Lower leg skin (tissue), 4 donors: ENCODE measurements around the gene AKT2. TPM values are rescaled to one million over a fixed set of nuclear protein-coding genes. Genes with fewer than 3 reads are reported as not detected.

Experiments used
- DNase-seq, 2 donors: peaks; one replicate each; pipeline ENCODE4 v3.0.0-alpha.2; 2019; ENCODE audit warnings: low spot score in 2 of 2
- H3K4me3 ChIP-seq: fragments of 200-600 bp; sonication (generic); 2 replicates; pipeline ENCODE4 v1.5.1; 2017; ENCODE audit warnings: mild to moderate bottlenecking, low read depth; ENCODE audit not compliant: poor library complexity, severe bottlenecking
- POLR2A ChIP-seq, 2 donors: fragments of 450-650 bp; IDR thresholded peaks; one replicate each; pipeline ENCODE4 v1.6.1; 2016 to 2017; ENCODE audit warnings: antibody characterized with exemption in 2 of 2, mild to moderate bottlenecking in 1 of 2, moderate library complexity in 1 of 2
- WGBS, 2 donors: methylation state at CpG; one replicate each; pipeline ENCODE4 v1.1.5; 2018; 5-methylcytosine and 5-hydroxymethylcytosine counted together
- intact Hi-C: fragments of 100-400 bp; cut with DNase I; formaldehyde crosslinking; loops from one replicate; pipeline ENCODE4 v1.15.0; 2023; ENCODE audit warnings: low total_unique reads
- total RNA-seq, 4 donors: library from RNA; depleted of rRNA; stranded (reverse); fragments of >200 nt; gene quantifications; one replicate each; pipeline ENCODE4 v1.1.0, GENCODE V29; 2016
- TF ChIP-seq, protein P1 (sequence below), 3 donors: fragments of 450-650 bp; IDR thresholded peaks; one replicate each; pipeline ENCODE4 v1.5.1; 2016; ENCODE audit warnings: antibody characterized with exemption in 3 of 3, mild to moderate bottlenecking in 3 of 3, moderate library complexity in 2 of 3

Gene AKT2
- total RNA-seq, 4 donors from 2014 or later: 71.1 to 129 (median 82.2) TPM

DNA sequence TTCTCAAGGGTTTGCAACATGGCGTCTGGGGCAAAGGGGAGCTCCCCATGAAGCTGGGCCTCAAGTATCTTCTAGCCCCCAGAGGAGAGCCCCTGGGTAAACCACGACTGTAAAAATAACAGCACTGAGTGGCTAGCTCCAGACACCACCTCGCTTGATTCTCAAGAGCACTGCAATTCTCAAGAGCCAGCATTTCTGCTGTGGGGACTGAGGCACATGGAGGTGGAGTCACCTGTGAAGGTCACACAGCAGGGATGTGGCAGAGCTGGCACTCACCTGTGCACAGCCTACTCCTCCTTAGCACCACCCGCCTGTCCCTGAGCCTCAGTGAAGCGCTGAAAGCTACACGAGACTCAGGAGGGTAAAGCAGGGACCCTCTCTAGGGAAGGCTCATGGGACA lies 38.0 kb downstream of the AKT2 start:
- no peak overlapping the region for H3K4me3 ChIP-seq
- TF ChIP-seq, protein P1, sequence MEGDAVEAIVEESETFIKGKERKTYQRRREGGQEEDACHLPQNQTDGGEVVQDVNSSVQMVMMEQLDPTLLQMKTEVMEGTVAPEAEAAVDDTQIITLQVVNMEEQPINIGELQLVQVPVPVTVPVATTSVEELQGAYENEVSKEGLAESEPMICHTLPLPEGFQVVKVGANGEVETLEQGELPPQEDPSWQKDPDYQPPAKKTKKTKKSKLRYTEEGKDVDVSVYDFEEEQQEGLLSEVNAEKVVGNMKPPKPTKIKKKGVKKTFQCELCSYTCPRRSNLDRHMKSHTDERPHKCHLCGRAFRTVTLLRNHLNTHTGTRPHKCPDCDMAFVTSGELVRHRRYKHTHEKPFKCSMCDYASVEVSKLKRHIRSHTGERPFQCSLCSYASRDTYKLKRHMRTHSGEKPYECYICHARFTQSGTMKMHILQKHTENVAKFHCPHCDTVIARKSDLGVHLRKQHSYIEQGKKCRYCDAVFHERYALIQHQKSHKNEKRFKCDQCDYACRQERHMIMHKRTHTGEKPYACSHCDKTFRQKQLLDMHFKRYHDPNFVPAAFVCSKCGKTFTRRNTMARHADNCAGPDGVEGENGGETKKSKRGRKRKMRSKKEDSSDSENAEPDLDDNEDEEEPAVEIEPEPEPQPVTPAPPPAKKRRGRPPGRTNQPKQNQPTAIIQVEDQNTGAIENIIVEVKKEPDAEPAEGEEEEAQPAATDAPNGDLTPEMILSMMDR (IDR thresholded peaks at IDR 0.05): no peak
- no peak for TF ChIP-seq POLR2A (IDR thresholded peaks at IDR 0.05)
- 79 to 86% methylated on average over 6 of the region's 6 CpGs for WGBS, 2 donors
- intact Hi-C loops: no loop called here
- no peak for DNase-seq

GRCh38 chr19:40246292-40247073 lies 38.7 kb downstream of the AKT2 start:
- WGBS, 2 donors: 87 to 89% methylated on average over 13 to 15 of the region's 16 CpGs
- TF ChIP-seq, protein P1 (IDR thresholded peaks at IDR 0.05): no peak
- no peak for TF ChIP-seq POLR2A (IDR thresholded peaks at IDR 0.05)
- intact Hi-C loops: no loop called here
- no peak overlapping the region for H3K4me3 ChIP-seq
- no peak for DNase-seq

DNA sequence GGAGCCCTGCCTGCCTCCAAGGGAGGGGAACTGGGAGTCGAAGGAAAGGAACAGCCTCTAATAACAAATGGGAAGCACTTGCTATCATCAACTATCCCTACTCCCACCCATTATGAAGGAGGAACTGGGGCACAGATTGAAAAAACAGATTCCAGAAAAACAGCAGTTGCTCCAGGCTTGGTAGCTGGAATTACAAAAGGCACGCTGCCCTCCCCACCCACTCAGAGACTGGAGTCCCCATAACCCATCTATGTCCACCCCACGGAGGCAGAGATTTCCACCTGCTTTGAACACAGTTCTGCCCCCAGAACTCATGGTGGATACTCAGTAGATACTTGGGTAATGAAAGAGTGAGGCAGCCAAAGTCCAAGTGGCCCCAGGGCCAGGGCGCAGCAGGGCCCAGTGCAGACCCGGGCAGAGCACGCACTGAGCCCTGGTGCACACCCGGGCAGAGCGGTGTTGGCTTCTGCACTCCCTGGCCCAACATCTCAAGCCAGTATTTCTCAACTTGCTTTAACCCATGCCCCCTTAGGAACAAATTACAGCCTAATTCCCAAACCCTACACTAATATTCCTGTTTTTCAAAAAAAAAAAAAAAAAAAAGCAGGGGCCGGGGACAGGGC lies 39.5 kb downstream of the AKT2 start:
- 57 to 70% methylated on average over 9 of the region's 9 CpGs for WGBS, 2 donors
- TF ChIP-seq, protein P1 (IDR thresholded peaks at IDR 0.05): no peak
- TF ChIP-seq POLR2A (IDR thresholded peaks at IDR 0.05): no peak
- intact Hi-C loops: no loop called here
- no peak for DNase-seq
- no peak overlapping the region for H3K4me3 ChIP-seq

GRCh38 chr19:40244579-40245317 lies 40.4 kb downstream of the AKT2 start:
- intact Hi-C loops: no loop called here
- 65 to 69% methylated on average over 12 of the region's 12 CpGs for WGBS, 2 donors
- no peak overlapping the region for H3K4me3 ChIP-seq
- no peak for DNase-seq
- TF ChIP-seq, protein P1 (IDR thresholded peaks at IDR 0.05): no peak
- no peak for TF ChIP-seq POLR2A (IDR thresholded peaks at IDR 0.05)

- H3K4me3 ChIP-seq: no peak overlapping the region
- 96 to 97% methylated on average over 2 of the region's 2 CpGs for WGBS, 2 donors
- TF ChIP-seq, protein P1 (IDR thresholded peaks at IDR 0.05): no peak
- no peak for TF ChIP-seq POLR2A (IDR thresholded peaks at IDR 0.05)
- intact Hi-C loops: no loop called here
- DNase-seq: no peak
These were observed 42.0 kb downstream of the AKT2 start for GRCh38 chr19:40243181-40243580.
